ENCODE measurements around the gene NCSTN. TPM values are rescaled to one million over a fixed set of nuclear protein-coding genes. Genes with fewer than 3 reads are reported as not detected.
A peak's percentile ranks its signal among the peaks of the same experiment; 100 is the strongest.

Gene NCSTN
- total RNA-seq, 1 experiment from 2014 or later = 67.8 TPM

- no peak overlapping the region for H3K56ac ChIP-seq (ENCODE audit: insufficient read length, low read depth, low read length)
- H3K23ac ChIP-seq (ENCODE audit: insufficient read length, low read depth, low read length) = no peak overlapping the region
- no peak overlapping the region for H2BK20ac ChIP-seq (ENCODE audit: low read depth, low read length, poor library complexity, severe bottlenecking)
- H3K9me3 ChIP-seq (ENCODE audit: control insufficient read depth, low read depth, low read length) = no peaks in the 10 kb centered on the region
- Mint-ChIP-seq H3K36me3 (ENCODE audit: insufficient read depth in 1 of 3, low read depth in 3 of 3) (peaks cover 47 to 97% (median 95%) of the 10 kb centered on the region in 3 experiments), H3K4me1 (peaks cover 0 to 3% of the 10 kb centered on the region in 2 experiments; a peak in 2 of 4 replicates), H3K9me3 (no peaks in the 10 kb centered on the region), H3K4me3 (no peak overlapping the region), H3K27me3 (ENCODE audit: low read depth) (no peaks in the 10 kb centered on the region), H3K27ac (peak overlapping the region in 1 of 3 experiments; percentile 56; a peak in 2 of 7 replicates)
- H3K4me1 ChIP-seq (ENCODE audit: insufficient read depth, low read length) = no peaks in the 10 kb centered on the region
- no peaks in the 10 kb centered on the region for H3K23me2 ChIP-seq (ENCODE audit: insufficient read length, low read depth, low read length, poor library complexity, severe bottlenecking)
- H3T11ph ChIP-seq (ENCODE audit: low read length) = no peak overlapping the region
- no peak overlapping the region for H2BK12ac ChIP-seq (ENCODE audit: insufficient read length, low read depth, low read length)
- H3K4me2 ChIP-seq (ENCODE audit: insufficient read depth, insufficient read length, low read length) = no peak overlapping the region
- no peak overlapping the region for H2BK120ac ChIP-seq (ENCODE audit: low read depth, low read length, poor library complexity, severe bottlenecking)
- no peak overlapping the region for H4K5ac ChIP-seq (ENCODE audit: insufficient read length, low read depth, low read length)
- no peak overlapping the region for H3K18ac ChIP-seq (ENCODE audit: insufficient read length, low read depth, low read length)
- no peak overlapping the region for H4K91ac ChIP-seq (ENCODE audit: insufficient read length, low read depth, low read length)
- H3K4ac ChIP-seq (ENCODE audit: low read depth, low read length) = no peak overlapping the region
- peaks cover 2% of the 10 kb centered on the region for H4K20me1 ChIP-seq (ENCODE audit: control insufficient read depth, insufficient read depth, insufficient read length)
- no peak overlapping the region for H2AK5ac ChIP-seq (ENCODE audit: insufficient read length, low read length)
- H2AFZ ChIP-seq (ENCODE audit: low read length) = no peak overlapping the region
- H3K79me2 ChIP-seq (ENCODE audit: insufficient read depth, low read length) = no peaks in the 10 kb centered on the region
- H3K27ac ChIP-seq (ENCODE audit: insufficient read length, low read depth, low read length) = no peak overlapping the region
- H3K14ac ChIP-seq (ENCODE audit: insufficient read depth, low read length) = no peak overlapping the region
- peak; percentile 85 for TF ChIP-seq CTCF (conservative IDR thresholded peaks at IDR 0.05)
- no peak overlapping the region for H4K8ac ChIP-seq (replicated peaks; ENCODE audit: insufficient read length, low read depth, low read length)
- H3K27me3 ChIP-seq (ENCODE audit: insufficient read depth, low read length) = no peaks in the 10 kb centered on the region
- H2BK5ac ChIP-seq (ENCODE audit: insufficient read length, low read length) = no peak overlapping the region
- H3K79me1 ChIP-seq (ENCODE audit: insufficient read depth, low read depth, low read length, poor library complexity, severe bottlenecking) = no peaks in the 10 kb centered on the region
- H2BK15ac ChIP-seq (ENCODE audit: low read depth, low read length) = no peak overlapping the region
- WGBS (ENCODE audit: extremely low coverage, insufficient read length, low lambda C conversion rate) = no CpG with 5 or more reads among the region's 5 CpGs
- H3K9ac ChIP-seq (ENCODE audit: extremely low read depth, insufficient read length, low read length) = no peak overlapping the region
- no peak for DNase-seq
Measured at GRCh38 chr1:160354388-160354985, 11.3 kb downstream of the NCSTN start.

All from H9 (cell line).